HG02981 (cell line): ENCODE results near the gene NXPE4.
"Not testable (repeated sequence)": the region's sequence is repeated elsewhere in the genome, so short reads cannot be mapped to it uniquely, and the experiment has no call there.

Experiments used
- ATAC-seq: cut with Tn5 transposase; IDR thresholded peaks from one replicate; pipeline ENCODE4 v1.9.1; 2021; ENCODE audit warnings: mild to moderate bottlenecking, moderate library complexity; ENCODE audit not compliant: unreplicated experiment

Gene NXPE4

DNA sequence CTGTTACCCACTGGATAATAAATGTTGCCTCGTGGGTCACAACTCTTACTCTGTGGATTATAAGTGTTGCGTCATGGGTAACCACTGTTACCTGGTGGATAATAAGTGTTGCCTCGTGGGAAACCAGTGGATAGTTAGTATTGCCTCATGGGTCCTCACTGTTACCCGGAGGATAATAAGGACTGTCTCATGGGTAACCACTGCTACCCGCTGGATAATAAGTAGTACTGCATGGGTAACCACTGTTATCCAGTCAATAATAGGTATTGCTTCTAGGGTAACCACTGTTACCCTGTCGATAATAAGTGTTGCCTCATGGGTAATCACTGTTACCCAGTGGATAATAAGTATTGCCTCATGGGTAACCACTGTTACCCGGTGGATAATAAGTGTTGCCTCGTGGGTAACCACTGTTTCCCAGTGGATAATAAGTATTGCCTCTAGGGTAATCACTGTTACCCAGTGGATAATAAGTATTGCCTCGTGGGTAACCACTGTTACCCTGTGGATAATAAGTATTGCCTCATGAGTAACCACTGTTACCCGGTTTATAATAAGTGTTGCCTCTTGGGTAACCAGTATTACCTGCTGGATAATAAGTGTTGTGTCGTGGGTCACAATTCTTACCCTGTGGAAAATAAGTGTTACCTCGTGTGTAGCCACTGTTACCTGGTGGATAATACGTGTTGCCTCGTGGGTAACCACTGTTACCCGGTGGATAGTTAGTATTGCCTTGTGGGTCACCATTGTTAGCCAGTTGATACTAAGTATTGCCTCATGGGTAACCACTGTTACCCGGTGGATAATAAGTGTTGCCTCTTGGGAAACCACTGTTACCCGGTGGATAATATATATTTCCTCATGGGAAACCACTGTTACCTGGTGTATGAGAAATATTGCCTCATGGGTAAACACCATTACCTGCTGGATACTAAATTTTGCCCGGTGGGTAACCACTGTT lies 15.7 kb upstream of the NXPE4 start:
- ATAC-seq, result no peak

DNA sequence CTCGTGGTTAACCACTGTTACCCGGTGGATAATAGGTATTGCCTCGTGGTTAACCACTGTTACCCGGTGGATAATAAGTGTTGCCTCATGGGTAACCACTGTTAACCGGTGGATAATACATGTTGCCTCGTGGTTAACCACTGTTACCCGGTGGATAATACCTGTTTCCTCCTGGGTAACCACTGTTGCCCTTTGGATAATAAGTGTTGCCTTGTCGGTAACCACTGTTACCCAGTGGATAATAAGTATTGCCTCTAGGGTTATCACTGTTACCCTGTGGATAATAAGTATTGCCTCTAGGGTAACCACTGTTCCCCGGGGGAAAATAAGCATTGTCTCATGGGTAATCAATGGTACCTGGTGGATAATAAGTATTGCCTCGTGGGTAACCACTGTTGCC lies 15.0 kb upstream of the NXPE4 start:
- no peak for ATAC-seq

DNA sequence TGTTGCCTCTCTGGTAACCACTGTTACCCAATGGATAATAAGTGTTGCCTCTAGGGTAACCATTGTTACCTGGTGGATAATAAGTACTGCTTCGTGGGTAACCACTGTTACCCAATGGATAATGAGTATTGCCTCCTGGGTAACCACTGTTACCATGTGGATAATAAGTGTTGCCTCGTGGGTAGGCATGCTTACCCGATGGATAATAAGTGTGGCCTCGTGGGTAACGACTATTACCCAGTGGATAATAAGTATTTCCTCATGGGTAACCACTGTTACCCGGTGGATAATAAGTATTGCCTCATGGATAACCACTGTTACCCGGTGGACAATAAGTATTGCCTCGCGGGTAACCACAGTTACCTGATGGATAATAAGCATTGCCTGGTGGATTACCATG lies 13.8 kb upstream of the NXPE4 start:
- no peak for ATAC-seq

DNA sequence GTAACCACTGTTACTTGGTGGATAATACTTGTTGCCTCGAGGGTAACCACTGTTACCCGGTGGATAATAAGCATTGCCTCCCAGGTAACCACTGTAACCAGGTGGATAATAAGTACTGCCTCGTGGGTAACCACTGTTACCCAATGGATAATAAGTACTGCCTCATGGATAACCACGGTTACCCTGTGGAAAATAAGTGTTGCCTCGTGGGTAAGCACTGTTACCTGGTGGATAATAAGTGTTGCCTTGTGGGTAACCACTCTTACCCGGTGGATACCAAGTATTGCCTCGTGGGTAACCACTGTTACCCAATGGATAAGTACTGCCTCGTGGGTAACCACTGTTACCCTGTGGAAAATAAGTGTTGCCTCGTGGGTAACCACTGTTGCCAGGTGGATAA lies 13.0 kb upstream of the NXPE4 start:
- not testable (repeated sequence) for ATAC-seq

DNA sequence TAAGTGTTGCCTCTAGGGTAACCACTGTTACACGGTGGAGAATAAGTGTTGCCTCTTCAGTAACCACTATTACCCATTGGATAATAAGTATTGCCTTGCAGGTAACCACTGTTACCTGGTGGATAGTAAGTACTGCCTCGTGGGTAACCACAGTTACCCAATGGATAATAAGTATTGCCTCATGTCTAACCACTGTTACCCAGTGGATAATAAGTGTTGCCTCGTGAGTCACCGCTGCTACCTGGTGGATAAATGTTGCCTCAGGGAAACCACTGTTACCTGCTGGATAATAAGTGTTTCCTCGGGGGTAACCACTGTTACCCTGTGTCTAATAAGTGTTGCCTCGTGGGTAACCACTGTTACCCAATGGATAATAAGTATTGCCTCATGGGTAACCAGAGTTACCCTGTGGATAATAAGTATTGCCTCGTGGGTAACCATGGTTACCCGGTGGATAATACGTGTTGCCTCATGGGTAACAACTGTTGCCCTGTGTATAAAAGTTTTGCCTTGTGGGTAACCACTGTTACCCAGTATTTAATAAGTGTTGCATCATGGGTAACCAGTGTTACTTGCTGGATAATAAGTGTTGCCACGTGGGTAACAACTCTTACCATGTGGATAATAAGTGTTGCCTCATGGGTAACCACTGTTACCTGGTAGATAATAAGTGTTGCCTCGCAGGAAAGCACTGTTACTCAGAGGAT lies 12.3 kb upstream of the NXPE4 start:
- ATAC-seq, result no peak

DNA sequence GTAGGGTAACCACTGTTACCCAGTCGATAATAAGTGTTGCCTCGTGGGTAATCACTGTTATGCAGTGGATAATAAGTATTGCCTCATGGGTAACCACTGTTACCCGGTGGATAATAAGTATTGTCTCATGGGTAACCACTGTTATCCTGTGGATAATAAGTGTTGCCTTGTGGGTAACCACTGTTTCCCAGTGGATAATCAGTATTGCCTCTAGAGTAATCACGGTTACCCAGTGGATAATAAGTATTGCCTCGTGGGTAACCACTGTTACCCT lies 11.2 kb upstream of the NXPE4 start:
- not testable (repeated sequence) for ATAC-seq

DNA sequence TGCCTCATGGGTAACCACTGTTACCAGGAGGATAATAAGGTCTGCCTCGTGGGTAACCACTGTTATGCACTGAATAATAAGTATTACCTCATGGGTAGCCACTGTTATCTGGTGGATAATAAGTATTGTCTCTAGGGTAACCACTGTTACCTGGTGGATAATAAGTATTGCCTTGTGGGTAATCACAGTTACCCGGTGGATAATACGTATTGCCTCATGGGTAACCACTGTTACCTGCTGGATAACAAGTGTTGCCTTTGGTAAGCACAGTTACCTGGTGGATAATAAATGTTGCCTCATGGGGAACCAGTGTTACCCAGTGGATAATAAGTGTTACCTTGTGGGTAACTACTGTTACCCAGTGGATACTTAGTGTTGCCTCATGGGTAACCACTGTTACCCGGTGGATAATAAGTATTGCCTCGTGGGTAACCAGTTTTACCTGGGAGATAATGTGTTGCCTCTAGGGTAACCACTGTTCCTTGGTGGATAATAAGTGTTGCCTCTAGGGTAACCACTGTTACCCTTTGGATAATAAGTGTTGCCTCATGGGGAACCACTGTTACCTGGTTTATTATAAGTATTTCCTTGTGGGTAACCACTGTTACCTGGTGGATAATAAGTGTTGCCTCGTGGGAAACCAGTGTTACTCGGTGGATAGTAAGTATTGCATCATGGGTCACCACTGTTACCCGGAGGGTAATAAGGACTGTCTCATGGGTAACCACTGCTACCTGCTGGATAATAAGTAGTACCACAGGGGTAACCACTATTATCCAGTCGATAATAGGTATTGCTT lies 10.6 kb upstream of the NXPE4 start:
- ATAC-seq, result no peak

DNA sequence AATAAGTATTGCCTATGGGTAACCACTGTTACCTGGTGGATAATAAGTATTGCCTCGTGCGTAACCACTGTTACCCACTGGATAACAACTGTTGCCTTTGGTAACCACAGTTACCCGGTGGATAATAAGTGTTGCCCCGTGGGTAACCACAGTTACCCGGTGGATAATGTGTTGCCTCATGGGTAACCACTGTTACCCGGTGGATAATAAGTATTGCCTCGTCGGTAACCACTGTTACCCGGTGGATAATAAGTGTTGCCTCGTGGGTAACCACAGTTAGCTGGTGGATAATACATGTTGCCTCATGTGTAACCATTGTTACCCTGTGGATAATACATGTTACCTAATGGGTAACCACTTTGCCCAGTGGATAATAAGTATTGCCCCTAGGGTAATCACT lies 9.8 kb upstream of the NXPE4 start:
- no peak for ATAC-seq

DNA sequence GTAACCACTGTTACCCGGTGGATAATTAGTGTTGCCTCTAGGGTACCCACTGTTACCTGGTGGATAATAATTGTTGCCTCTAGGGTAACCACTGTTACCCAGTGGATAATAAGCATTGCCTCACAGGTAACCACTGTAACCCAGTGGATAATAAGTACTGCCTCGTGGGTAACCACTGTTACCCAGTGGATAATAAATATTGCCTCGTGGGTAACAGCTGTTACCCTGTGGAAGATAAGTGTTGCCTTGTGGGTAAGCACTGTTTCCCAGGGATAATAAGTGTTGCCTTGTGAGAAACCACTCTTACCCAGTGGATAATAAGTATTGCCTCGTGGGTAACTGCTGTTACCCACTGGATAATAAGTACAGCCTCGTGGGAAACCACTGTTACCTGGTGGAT lies 9.3 kb upstream of the NXPE4 start:
- ATAC-seq, result no peak

DNA sequence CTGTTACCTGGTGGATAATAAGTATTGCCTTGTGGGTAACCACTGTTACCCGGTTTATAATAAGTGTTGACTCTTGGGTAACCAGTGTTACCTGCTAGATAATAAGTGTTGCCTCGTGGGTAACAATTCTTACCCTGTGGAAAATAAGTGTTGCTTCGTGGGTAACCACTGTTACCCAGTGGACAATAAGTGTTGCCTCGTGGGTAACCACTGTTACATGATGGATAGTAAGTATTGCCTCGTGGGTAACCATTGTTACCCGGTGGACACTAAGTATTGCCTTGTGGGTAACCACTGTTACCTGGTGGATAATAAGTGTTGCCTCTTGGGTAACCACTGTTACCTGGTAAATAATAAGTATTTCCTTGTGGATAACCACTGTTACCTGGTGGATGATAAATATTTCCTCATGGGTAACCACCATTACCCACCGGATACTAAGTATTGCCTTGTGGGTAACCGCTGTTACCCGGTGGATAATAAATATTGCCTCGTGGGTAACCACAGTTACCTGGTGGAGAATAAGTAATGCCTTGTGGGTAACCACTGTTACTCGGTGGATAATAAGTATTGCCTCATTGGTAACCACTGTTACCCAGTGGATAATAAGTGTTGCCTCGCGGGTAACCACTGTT lies 8.7 kb upstream of the NXPE4 start:
- ATAC-seq, result no peak

DNA sequence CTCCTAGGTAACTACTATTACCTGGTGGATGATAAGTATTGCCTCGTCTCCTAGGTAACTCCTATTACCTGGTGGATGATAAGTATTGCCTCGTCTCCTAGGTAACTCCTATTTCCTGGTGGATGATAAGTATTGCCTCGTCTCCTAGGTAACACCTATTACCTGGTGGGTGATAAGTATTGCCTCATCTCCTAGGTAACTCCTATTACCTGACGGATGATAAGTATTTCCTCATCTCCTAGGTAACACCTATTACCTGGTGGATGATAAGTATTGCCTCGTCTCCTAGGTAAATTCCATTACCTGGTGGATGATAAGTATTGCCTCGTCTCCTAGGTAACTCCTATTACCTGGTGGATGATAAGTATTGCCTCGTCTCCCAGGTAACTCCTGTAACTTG lies 7.6 kb upstream of the NXPE4 start:
- ATAC-seq, result not testable (repeated sequence)

DNA sequence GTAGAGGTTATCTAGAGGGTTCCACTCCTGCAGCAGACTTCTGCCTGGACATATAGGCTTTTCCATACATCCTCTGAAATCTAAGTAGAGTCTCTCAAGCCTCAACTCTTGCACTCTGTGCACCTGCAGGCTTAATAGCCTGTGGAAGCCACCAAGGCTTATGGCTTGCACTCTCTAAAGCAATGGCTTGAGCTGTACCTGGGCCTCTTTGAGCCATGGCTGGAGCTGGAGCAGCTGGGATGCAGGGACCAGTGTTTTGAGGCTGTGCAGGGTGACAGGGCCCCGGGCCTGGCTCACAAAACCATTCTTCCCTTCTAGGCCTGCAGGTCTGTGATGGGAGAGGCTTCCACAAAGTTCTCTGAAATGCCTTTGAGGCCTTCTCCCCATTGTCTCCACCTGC lies 2.9 kb upstream of the NXPE4 start:
- ATAC-seq, result no peak

DNA sequence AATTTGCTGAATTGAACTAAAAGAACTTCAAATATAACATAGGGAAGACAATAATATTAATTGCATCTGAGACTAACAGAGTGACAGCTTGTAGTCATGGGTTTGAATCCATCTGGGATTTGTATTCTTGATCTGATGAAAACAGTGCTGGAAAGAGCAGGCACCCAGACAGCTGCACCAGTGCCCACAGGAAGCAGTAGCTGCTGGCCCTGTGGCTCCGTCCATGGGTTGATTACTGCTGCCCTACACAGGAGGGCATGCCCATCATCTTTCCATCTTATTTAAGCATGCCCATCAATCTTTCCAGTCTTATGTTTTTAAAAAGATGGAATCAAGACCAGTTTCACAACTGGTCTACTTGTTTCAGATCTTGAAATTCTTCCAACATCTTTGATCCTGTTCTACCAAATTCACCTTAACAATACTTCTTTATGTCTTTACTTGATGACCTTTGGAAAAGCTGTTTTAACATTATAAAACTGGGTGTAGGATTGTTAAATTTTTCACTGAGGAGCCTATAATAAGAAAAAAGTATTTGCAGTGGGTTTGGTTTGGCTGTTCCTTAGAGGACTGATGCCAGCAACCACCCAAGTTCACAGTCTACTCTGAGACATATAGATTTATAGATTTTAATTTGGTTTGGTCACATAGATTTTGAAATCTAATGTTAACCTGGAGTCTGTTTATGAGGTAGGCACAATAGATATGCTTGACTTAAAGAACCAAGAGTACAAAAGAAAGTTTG lies 761 bp upstream of the NXPE4 start:
- ATAC-seq, result no peak

DNA sequence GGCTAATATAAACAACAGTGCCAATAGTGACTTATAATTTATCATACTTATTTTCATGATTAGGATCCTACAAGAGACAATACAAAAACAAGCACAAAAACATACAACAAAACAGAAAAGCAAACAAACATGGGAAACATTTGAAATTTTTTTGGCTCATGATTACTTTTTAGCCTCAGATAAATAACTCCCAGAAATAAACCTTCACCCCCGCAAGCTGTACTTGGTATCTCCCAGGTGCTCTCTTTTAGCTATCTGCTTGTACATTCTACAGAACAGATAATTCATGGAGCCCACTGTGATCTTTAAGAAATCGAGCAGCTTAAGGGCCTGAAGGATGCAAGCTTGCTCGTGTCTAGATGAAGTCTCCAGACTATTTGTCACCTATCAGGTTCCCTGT lies 883 bp downstream of the NXPE4 start:
- ATAC-seq, result no peak

DNA sequence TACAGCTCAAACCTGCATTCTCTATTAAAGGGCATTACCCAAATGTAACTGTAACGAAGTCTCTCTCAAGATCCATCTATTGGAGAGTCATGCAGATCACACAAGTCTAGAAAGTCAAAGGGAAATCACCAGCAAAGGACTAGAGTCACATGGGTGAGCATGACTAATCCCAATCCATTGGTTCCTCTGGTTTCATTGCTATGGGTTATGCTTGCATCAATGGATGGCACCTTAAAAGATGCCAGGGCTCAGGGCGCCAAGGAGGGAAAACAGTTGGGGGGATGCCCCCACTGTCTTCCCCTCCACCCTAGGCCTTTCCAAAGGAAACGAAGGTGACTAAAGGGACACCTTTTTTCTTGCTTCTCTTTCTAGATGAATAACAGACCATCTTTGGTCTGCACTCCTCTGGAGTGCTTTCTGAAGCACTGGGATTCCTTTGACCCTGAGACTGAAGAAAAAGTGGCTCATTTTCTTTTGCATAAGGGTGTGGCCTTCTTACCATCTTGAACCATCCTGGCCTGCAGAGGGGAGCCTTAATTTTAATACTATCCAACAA lies 8.1 kb downstream of the NXPE4 start:
- ATAC-seq, result no peak

DNA sequence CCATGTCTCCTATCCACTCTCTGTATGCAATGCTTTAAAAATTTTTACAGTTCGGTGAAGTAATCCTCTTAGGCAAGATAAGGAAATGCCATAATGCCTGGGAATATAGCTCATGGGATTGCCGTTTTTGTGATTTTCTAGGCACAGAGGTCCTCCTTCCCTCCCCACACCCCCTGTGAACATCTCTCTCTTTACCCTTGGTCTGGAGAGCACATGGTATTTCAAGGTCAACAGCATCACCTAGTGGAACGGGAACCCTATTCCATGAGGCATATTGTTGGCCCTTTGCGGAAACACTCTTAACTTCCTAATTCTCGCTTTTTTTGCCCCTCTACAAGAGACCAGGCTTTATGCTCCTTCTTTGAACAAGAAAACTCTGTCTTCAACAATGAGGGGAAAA lies 8.8 kb downstream of the NXPE4 start:
- ATAC-seq, result no peak

DNA sequence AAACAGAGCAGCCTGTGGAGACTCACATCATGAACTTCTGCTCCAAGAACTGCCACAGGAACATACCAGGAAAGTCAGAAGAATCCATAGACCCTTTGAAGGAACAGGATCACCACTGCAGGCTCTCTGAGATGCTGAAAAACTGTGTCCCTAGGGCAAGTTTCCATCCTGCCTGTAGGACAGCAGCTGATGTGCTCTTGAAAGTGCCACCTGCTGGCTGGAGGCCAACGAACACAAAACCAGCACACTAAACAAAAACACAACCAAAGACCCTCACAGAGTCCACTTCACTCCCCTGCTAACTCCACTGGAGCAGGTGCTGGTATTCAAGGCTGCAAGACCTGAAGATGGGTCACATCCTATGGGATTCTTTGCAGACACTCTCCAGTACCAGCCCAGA lies 23.9 kb downstream of the NXPE4 start:
- no peak for ATAC-seq

DNA sequence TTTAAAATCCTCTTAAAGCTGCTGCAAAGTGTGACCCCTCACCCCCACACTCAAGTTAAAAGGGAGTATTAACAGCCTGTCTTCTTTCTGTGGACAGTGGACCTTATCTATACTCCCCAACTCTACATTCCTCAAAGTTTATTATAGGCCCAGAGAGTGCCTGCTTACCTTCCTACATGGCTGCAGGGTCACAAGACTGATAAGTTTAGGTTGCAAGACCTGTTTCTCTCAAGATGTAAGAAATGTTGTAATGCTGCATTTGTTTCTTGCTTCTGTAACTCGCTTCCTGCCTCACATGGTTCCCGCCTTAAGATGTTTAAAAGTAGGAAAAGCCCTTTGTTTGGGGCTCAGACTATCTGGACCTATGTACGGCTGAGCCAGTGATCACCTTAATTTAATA lies 25.8 kb downstream of the NXPE4 start:
- no peak for ATAC-seq

DNA sequence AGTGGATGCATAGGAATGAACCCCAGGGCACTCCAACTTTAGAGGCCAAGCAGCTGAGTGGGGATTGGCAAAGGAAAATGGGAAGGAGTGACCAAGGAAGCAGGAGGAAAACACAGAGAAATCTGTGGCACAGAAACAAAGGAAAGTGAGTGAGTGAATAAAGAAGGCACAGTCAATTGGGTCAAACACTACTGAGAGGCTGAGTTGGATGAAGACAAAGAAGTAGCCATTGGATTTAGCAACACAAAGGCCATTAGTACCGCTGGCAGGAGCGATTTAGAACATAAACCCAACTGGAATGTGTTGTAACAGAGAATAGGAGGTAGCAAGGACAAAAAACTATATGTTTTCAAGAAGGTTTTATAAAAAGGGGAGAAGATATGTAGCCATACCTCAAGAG lies 29.3 kb downstream of the NXPE4 start:
- no peak for ATAC-seq

DNA sequence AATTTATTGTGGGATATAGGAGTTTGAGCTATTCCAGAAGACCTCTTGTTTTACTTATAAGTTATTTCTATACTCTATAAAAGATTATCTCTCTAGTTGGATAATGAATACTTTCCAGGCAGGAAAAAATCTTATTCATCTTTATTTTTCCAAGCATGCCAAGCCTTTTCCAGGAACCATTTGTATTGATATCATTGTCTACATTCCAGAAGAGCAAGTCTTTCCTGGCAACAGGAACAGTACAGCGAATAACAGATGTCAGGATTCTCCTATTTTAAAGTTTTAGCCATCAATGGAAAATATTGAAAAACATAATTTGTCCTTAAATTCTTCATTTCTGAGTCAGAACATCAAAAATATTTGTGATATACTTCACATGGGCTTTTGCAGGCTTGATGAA lies 30.8 kb downstream of the NXPE4 start:
- ATAC-seq, result no peak
